ENCODE measurements around the gene PTK7.

PTK7 gene

GRCh38 chr6:43181942-43182860 lies 106.1 kb downstream of the PTK7 start, which contains the start of gene CUL9:
Gene CUL9, plus strand, starts transcription at chr6:43182196. Its CDS starts 2,115 bp downstream, at chr6:43184311.
- TF ChIP-seq FOXA1 (IDR thresholded peaks at IDR 0.05) (no peak), ZNF384 (IDR thresholded peaks at IDR 0.05) (no peak), FOXK2 (IDR thresholded peaks at IDR 0.05) (no peak), ELF4 (IDR thresholded peaks at IDR 0.05) (peak; percentile 53), HDGF (IDR thresholded peaks at IDR 0.05; ENCODE audit: borderline replicate concordance) (no peak), FOXM1 (IDR thresholded peaks at IDR 0.05; ENCODE audit: borderline replicate concordance) (no peak), SP1 (IDR thresholded peaks at IDR 0.05) (no peak), BHLHE40 (IDR thresholded peaks at IDR 0.05; ENCODE audit: borderline replicate concordance) (no peak), LEF1 (IDR thresholded peaks at IDR 0.05; ENCODE audit: borderline replicate concordance) (no peak), SUZ12 (IDR thresholded peaks at IDR 0.05) (no peak), CTBP1 (IDR thresholded peaks at IDR 0.05; ENCODE audit: borderline replicate concordance) (no peak), PKNOX1 (IDR thresholded peaks at IDR 0.05) (no peak), L3MBTL2 (conservative IDR thresholded peaks at IDR 0.05) (0 out of 2 replicates have a peak, but pooled peaks have one; percentile 45), NFRKB (IDR thresholded peaks at IDR 0.05) (no peak), ARNT (IDR thresholded peaks at IDR 0.05) (no peak), TARDBP (IDR thresholded peaks at IDR 0.05) (peak; percentile 82)
- CTCF ChIA-PET = interaction anchor here (1.0 kb wide), 1 partner anchor 47 kb away, joined by 5 read pairs; the partner anchor contains the start of gene DNPH1
- POLR2A ChIA-PET = interaction anchor here (0.6 to 1.8 kb wide), 14 partner anchors 9 to 325 kb away, joined by 3 to 30 read pairs (median 5); partner anchors contain the start of genes CUL7, DNPH1 and SRF
- DNase-seq (ENCODE audit: extremely low spot score) = peak; percentile 66

DNA sequence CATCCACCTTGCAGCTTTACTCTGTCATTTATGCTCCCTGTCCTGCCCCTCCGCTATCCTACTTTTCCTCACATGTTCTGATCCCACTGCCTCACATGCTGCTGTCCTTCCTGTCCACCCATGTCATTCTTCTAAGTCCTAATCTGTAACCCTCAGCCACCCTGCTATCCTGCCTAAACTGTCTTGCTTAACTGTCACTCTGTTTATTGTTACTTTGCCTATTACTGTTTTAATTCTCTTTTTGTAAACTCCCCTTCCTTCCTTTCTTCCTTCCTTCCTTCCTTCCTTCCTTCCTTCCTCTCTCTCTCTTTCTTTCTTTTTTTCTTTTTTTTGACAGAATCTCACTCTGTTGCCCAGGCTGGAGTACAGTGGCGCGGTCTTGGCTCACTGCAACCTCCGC lies 107.3 kb downstream of the PTK7 start:
- no peak for DNase-seq (ENCODE audit: extremely low spot score)
- POLR2A ChIA-PET = interaction anchor here (1.8 kb wide), 1 partner anchor 63 kb away, joined by 10 read pairs; no protein-coding TSS in a partner anchor
- CTCF ChIA-PET = no interaction called here
- TF ChIP-seq FOXM1 (IDR thresholded peaks at IDR 0.05; ENCODE audit: borderline replicate concordance) (no peak), PKNOX1 (IDR thresholded peaks at IDR 0.05) (no peak), ELF4 (IDR thresholded peaks at IDR 0.05) (no peak), L3MBTL2 (conservative IDR thresholded peaks at IDR 0.05) (no peak), SP1 (IDR thresholded peaks at IDR 0.05) (no peak), FOXK2 (IDR thresholded peaks at IDR 0.05) (no peak), BHLHE40 (IDR thresholded peaks at IDR 0.05; ENCODE audit: borderline replicate concordance) (no peak), ARNT (IDR thresholded peaks at IDR 0.05) (no peak), LEF1 (IDR thresholded peaks at IDR 0.05; ENCODE audit: borderline replicate concordance) (no peak), FOXA1 (IDR thresholded peaks at IDR 0.05) (no peak), NFRKB (IDR thresholded peaks at IDR 0.05) (no peak), ZNF384 (IDR thresholded peaks at IDR 0.05) (no peak), SUZ12 (IDR thresholded peaks at IDR 0.05) (no peak), CTBP1 (IDR thresholded peaks at IDR 0.05; ENCODE audit: borderline replicate concordance) (no peak), TARDBP (IDR thresholded peaks at IDR 0.05) (no peak), HDGF (IDR thresholded peaks at IDR 0.05; ENCODE audit: borderline replicate concordance) (no peak)

DNA sequence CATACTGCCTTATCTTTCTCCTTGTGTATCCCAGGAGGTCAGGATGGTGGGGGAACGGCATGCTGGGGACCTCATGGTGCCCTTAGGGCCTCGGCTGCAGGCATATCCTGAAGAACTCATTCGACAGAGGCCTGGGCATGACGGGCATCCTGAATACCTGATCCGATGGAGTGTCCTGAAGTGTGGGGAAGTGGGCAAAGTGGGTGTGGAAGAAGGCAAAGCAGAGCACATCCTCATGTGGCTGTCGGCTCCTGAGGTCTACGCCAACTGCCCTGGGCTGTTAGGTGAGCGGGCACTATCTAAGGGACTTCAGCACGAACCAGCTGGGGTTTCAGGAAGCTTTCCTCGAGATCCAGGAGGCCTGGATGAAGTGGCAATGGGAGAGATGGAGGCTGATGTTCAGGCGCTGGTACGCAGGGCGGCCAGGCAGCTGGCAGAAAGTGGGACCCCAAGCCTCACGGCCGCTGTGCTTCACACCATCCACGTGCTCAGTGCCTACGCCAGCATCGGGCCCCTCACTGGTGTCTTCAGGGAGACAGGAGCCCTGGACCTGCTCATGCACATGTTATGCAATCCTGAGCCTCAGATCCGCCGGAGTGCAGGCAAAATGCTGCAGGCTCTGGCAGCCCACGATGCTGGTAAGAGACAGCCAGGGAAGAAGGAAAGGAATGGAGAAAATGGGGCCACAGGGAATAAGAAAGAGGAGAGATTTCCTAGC lies 108.3 kb downstream of the PTK7 start:
- CTCF ChIA-PET = no interaction called here
- no peak for DNase-seq (ENCODE audit: extremely low spot score)
- POLR2A ChIA-PET = interaction anchor here (1.3 kb wide), 1 partner anchor 13 kb away, joined by 3 read pairs; no protein-coding TSS in a partner anchor
- no peak for TF ChIP-seq PKNOX1 (IDR thresholded peaks at IDR 0.05)

DNA sequence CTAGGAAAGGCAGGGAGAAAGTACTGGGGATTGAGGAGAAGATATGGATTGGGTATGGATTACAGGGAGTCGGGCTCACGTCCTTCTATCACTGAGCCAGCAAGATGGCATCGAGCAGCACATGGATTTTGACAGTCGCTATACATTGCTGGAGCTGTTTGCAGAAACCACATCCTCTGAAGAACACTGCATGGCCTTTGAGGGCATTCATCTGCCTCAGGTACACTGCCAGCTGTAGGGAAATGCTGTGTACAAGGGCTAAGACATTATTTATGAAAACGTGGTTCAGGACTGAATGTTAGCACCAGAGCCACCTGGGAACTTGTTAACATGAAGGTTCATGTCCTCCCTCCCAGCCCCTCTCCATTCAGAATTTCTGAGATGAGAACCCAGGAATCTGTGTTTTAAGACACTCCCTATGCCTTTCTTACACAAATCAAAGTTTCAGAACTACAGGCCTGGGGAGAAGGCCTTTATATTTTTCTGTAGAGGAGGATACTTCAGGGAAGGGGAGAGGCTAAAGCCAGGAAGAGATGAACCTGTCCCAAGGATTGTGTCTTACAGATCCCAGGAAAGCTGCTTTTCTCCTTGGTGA lies 109.4 kb downstream of the PTK7 start:
- TF ChIP-seq TARDBP (IDR thresholded peaks at IDR 0.05) = no peak
- no peak for TF ChIP-seq ARNT (IDR thresholded peaks at IDR 0.05)
- no peak for TF ChIP-seq NFRKB (IDR thresholded peaks at IDR 0.05)
- no peak for TF ChIP-seq ZNF384 (IDR thresholded peaks at IDR 0.05)
- TF ChIP-seq HDGF (IDR thresholded peaks at IDR 0.05; ENCODE audit: borderline replicate concordance) = no peak
- TF ChIP-seq SP1 (IDR thresholded peaks at IDR 0.05) = no peak
- TF ChIP-seq BHLHE40 (IDR thresholded peaks at IDR 0.05; ENCODE audit: borderline replicate concordance) = no peak
- ChIA-PET CTCF (no interaction called here), POLR2A (interaction anchor here (0.7 to 1.3 kb wide), 2 partner anchors 14 to 171 kb away, joined by 3 read pairs; partner anchors contain the start of gene KLHDC3)
- DNase-seq (ENCODE audit: extremely low spot score) = no peak

DNA sequence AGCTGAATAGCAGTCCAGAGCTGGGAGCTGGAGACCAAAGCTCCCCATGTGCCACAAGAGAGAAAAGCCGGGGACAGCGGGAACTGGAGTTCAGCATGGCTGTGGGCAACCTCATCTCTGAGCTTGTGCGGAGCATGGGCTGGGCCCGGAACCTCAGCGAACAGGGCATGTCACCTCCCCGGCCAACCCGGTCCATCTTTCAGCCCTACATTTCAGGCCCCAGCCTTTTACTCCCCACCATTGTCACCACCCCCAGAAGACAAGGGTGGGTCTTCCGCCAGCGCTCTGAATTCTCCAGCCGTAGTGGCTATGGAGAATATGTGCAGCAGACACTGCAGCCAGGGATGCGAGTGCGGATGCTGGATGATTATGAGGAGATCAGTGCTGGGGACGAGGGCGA lies 109.9 kb downstream of the PTK7 start:
- ChIA-PET CTCF (no interaction called here), POLR2A (interaction anchor here (0.7 kb wide), 1 partner anchor 172 kb away, joined by 3 read pairs; the partner anchor contains the start of gene KLHDC3)

More for the DNA sequence above, 109.9 kb downstream of the PTK7 start:
- TF ChIP-seq HDGF (IDR thresholded peaks at IDR 0.05; ENCODE audit: borderline replicate concordance) = no peak
- TF ChIP-seq SP1 (IDR thresholded peaks at IDR 0.05) = no peak
- TF ChIP-seq TARDBP (IDR thresholded peaks at IDR 0.05) = no peak
- TF ChIP-seq BHLHE40 (IDR thresholded peaks at IDR 0.05; ENCODE audit: borderline replicate concordance) = no peak
- TF ChIP-seq L3MBTL2 (conservative IDR thresholded peaks at IDR 0.05) = no peak
- no peak for TF ChIP-seq CTBP1 (IDR thresholded peaks at IDR 0.05; ENCODE audit: borderline replicate concordance)
- no peak for TF ChIP-seq SUZ12 (IDR thresholded peaks at IDR 0.05)
- TF ChIP-seq ELF4 (IDR thresholded peaks at IDR 0.05) = no peak
- TF ChIP-seq PKNOX1 (IDR thresholded peaks at IDR 0.05) = no peak
- no peak for DNase-seq (ENCODE audit: extremely low spot score)

Measured in HEK293T (cell line).